ENCODE data around the gene PDIA2.

Gene PDIA2

DNA sequence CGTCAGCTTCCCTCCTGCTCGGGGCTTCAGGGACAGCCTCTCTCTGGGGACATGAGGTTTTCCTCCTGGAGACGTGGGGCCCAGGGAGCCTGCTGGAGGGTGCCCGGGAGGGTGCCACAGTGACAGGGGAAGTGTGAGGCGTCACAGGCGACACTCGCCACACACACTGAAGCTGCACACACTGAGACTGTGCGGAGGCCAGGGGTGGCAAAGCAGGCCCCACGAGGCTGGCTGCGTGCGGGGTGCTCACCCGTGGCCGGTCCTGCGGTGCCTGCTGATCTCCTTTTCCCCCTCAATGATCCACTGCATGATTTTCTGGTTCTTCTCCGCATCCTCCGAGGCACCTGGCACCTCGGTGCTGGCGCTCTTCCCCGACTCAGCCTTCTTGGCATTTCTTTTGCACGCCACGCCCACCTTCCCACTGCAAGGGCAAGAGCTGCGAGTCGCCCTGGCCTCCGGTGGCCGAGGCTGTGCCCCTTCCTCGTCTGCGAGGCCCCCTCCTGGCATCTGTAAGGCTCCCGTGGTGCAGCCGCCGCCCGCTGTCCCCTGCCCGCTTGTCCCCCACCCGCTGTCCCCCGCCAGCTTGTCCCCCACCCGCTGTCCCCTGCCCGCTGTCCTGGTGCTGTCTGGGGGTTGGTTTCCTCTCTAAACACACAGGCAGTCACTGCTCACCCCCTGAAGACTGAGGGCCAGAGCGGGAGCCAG, 14.0 kb downstream of the PDIA2 start:
- no peak overlapping the region for H3K4me3 ChIP-seq (replicated peaks; ENCODE audit: insufficient read depth, low read length)

DNA sequence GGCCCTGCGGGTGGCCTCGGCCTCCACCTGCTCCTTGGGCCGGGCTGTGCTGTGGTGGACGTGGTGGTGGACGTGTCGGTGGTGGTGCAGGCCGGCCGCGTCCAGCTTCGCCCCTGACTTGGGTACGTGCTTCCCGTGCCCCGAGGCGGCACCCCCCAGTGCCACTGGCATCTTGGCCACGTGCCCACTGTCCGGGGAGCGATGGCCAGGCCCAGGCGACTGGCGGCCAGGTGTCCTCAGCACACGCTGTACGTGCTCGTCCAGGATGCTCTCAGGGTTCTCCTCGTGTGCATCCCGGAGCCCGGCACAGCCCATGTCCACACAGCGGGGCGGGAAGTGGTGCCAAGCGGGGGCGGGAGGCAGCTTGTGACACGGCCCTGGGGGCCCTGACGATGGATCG, 14.9 kb downstream of the PDIA2 start:
- Histone ChIP-seq H3K27ac (replicated peaks) (no peak overlapping the region), H3K27me3 (ENCODE audit: insufficient read depth, poor library complexity, severe bottlenecking) (no peaks in the 10 kb centered on the region), H3K4me3 (replicated peaks; ENCODE audit: insufficient read depth, low read length) (no peak overlapping the region)
- no peak for DNase-seq (ENCODE audit: low read depth in 1 of 2, low spot score in 1 of 2)
- TF ChIP-seq GABPA (IDR thresholded peaks at IDR 0.05; ENCODE audit: low read depth): no peak
- TF ChIP-seq, protein P1, sequence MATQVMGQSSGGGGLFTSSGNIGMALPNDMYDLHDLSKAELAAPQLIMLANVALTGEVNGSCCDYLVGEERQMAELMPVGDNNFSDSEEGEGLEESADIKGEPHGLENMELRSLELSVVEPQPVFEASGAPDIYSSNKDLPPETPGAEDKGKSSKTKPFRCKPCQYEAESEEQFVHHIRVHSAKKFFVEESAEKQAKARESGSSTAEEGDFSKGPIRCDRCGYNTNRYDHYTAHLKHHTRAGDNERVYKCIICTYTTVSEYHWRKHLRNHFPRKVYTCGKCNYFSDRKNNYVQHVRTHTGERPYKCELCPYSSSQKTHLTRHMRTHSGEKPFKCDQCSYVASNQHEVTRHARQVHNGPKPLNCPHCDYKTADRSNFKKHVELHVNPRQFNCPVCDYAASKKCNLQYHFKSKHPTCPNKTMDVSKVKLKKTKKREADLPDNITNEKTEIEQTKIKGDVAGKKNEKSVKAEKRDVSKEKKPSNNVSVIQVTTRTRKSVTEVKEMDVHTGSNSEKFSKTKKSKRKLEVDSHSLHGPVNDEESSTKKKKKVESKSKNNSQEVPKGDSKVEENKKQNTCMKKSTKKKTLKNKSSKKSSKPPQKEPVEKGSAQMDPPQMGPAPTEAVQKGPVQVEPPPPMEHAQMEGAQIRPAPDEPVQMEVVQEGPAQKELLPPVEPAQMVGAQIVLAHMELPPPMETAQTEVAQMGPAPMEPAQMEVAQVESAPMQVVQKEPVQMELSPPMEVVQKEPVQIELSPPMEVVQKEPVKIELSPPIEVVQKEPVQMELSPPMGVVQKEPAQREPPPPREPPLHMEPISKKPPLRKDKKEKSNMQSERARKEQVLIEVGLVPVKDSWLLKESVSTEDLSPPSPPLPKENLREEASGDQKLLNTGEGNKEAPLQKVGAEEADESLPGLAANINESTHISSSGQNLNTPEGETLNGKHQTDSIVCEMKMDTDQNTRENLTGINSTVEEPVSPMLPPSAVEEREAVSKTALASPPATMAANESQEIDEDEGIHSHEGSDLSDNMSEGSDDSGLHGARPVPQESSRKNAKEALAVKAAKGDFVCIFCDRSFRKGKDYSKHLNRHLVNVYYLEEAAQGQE (IDR thresholded peaks at IDR 0.05; ENCODE audit: insufficient replicate concordance, low read depth): no peak
- no peak for TF ChIP-seq SPI1 (IDR thresholded peaks at IDR 0.05; ENCODE audit: borderline replicate concordance, low read depth)
- no peak for TF ChIP-seq POLR2AphosphoS5 (IDR thresholded peaks at IDR 0.05; ENCODE audit: low read depth)
- TF ChIP-seq, protein P2, sequence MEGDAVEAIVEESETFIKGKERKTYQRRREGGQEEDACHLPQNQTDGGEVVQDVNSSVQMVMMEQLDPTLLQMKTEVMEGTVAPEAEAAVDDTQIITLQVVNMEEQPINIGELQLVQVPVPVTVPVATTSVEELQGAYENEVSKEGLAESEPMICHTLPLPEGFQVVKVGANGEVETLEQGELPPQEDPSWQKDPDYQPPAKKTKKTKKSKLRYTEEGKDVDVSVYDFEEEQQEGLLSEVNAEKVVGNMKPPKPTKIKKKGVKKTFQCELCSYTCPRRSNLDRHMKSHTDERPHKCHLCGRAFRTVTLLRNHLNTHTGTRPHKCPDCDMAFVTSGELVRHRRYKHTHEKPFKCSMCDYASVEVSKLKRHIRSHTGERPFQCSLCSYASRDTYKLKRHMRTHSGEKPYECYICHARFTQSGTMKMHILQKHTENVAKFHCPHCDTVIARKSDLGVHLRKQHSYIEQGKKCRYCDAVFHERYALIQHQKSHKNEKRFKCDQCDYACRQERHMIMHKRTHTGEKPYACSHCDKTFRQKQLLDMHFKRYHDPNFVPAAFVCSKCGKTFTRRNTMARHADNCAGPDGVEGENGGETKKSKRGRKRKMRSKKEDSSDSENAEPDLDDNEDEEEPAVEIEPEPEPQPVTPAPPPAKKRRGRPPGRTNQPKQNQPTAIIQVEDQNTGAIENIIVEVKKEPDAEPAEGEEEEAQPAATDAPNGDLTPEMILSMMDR (IDR thresholded peaks at IDR 0.05; ENCODE audit: insufficient read depth, low read length): no peak

More for the DNA sequence above, 14.0 kb downstream of the PDIA2 start:
- TF ChIP-seq GABPA (IDR thresholded peaks at IDR 0.05; ENCODE audit: low read depth) (no peak), SPI1 (IDR thresholded peaks at IDR 0.05; ENCODE audit: borderline replicate concordance, low read depth) (no peak), POLR2AphosphoS5 (IDR thresholded peaks at IDR 0.05; ENCODE audit: low read depth) (no peak)
- TF ChIP-seq, protein P2 (IDR thresholded peaks at IDR 0.05; ENCODE audit: insufficient read depth, low read length): no peak
- TF ChIP-seq, protein P1 (IDR thresholded peaks at IDR 0.05; ENCODE audit: insufficient replicate concordance, low read depth): no peak
- DNase-seq (ENCODE audit: low read depth in 1 of 2, low spot score in 1 of 2): no peak
- H3K27me3 ChIP-seq (ENCODE audit: insufficient read depth, poor library complexity, severe bottlenecking): no peaks in the 10 kb centered on the region
- no peak overlapping the region for H3K27ac ChIP-seq (replicated peaks)

DNA sequence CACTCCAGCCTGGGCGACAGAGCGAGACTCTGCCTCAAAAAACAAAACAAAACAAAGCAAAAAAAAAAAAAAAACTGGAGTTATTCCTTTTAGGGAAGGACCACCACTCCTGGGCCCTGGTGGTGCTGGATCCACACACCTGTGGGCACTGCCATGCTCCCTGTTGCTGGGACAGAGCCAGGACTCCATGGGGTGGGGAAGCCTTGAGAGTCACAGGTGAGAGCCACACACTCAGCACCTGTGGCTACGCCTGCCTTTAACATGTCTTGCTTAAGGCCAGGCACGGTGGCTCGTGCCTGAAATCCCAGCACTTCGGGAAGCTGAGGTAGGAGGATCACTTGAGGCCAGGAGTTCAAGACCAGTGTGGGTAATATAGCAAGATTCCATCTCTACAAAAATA, 18.3 kb downstream of the PDIA2 start:
- no peak overlapping the region for H3K27ac ChIP-seq (replicated peaks)
- TF ChIP-seq, protein P2 (IDR thresholded peaks at IDR 0.05; ENCODE audit: insufficient read depth, low read length): no peak
- TF ChIP-seq POLR2AphosphoS5 (IDR thresholded peaks at IDR 0.05; ENCODE audit: low read depth): no peak
- no peak for TF ChIP-seq GABPA (IDR thresholded peaks at IDR 0.05; ENCODE audit: low read depth)
- TF ChIP-seq, protein P1 (IDR thresholded peaks at IDR 0.05; ENCODE audit: insufficient replicate concordance, low read depth): no peak
- TF ChIP-seq SPI1 (IDR thresholded peaks at IDR 0.05; ENCODE audit: borderline replicate concordance, low read depth): no peak
- no peak overlapping the region for H3K4me3 ChIP-seq (replicated peaks; ENCODE audit: insufficient read depth, low read length)
- no peak for DNase-seq (ENCODE audit: low read depth in 1 of 2, low spot score in 1 of 2)
- H3K27me3 ChIP-seq (ENCODE audit: insufficient read depth, poor library complexity, severe bottlenecking): no peaks in the 10 kb centered on the region

All from HL-60 (cell line).